Gastrocnemius medialis (tissue), 4 donors: ENCODE results near the gene RIGI.

Experiments
- CTCF ChIP-seq, 5 experiments: fragments of 450-650 bp in 3 of 5; fragments of 200-600 bp in 2 of 5; sonication (generic) in 2 of 5; IDR thresholded peaks in 4 of 5; conservative IDR thresholded peaks in 1 of 5; 1 replicate in 4 of 5; 2 replicates in 1 of 5; pipeline ENCODE4 v1.5.1; 2016 to 2019; ENCODE audit warnings: antibody characterized with exemption in 5 of 5, mild to moderate bottlenecking in 3 of 5, moderate library complexity in 3 of 5
- POLR2A ChIP-seq, 2 donors: fragments of 450-650 bp; IDR thresholded peaks; one replicate each; pipeline ENCODE4 v1.6.1; 2017; ENCODE audit warnings: antibody characterized with exemption in 2 of 2, mild to moderate bottlenecking in 2 of 2, moderate library complexity in 2 of 2

GRCh38 chr9:32502464-32502863, 23.5 kb downstream of the RIGI start:
- TF ChIP-seq POLR2A (IDR thresholded peaks at IDR 0.05), result no peak
- no peak for TF ChIP-seq CTCF (IDR thresholded peaks at IDR 0.05 in 4 of 5, conservative IDR thresholded peaks at IDR 0.05 in 1 of 5)
